ENCODE data around the gene LPAR1. TPM values are rescaled to one million over a fixed set of nuclear protein-coding genes. Genes with fewer than 3 reads are reported as not detected.

Gene LPAR1
- total and polyA plus RNA-seq, 9 of the 15 experiments (the other 6 are each of a cell fraction or from before 2014, with no cell fraction given) = 0.13 TPM; not detected in 8

DNA sequence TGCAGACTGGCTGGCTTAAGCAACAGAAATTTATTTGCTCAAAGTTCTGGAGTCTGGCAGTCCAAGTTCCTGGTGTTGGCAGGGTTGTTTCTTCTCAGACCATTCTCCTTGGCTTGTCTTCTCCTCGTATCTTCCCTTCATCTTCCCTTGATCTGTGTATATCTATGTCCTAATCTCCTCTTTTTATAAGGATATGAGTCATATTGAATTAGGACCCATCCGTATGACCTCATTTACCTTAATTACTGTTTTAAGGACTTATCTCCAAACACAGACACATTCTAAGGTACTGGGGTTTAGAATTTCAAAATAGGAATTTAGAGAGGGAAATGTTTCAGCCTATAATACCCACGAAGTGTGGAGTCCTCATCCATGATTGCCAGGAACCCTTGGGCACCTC is 13.1 kb upstream of the LPAR1 start:
- no peaks in the 10 kb centered on the region for H3K27me3 ChIP-seq (ENCODE audit: control insufficient read depth in 2 of 2, insufficient read depth in 2 of 2, low read length in 2 of 2)
- intact Hi-C loops (cut with micrococcal nuclease) = no loop called here
- H3K9me3 ChIP-seq (replicated peaks; ENCODE audit: control insufficient read depth, insufficient read depth, low read depth, low read length) = no peaks in the 10 kb centered on the region
- no peaks in the 10 kb centered on the region for H3K36me3 ChIP-seq (ENCODE audit: control insufficient read depth, insufficient read depth, low read length)
- no TSS peak for BruUV-seq (replicated peaks)
- H3K27ac ChIP-seq (ENCODE audit: extremely low read depth, low read depth, low read length) = no peak overlapping the region
- no peaks in the 10 kb centered on the region for H3K9me1 ChIP-seq (ENCODE audit: control insufficient read depth, insufficient read depth, low read length)
- H3K4me1 ChIP-seq (replicated peaks in 1 of 2; ENCODE audit: control insufficient read depth in 2 of 2, insufficient read depth in 2 of 2, low read length in 2 of 2) = no peaks in the 10 kb centered on the region
- H2AFZ ChIP-seq (ENCODE audit: low read depth, low read length) = no peak overlapping the region
- WGBS (ENCODE audit: insufficient coverage, low coverage, missing lambda C conversion rate) = 0% methylated on average over 3 of the region's 3 CpGs
- no peak overlapping the region for H3K4me2 ChIP-seq (ENCODE audit: insufficient read depth, low read length)
- FAIRE-seq = no peak
- POLR2A ChIA-PET = no interaction called here
- CTCF ChIA-PET (ENCODE audit: low intra/inter-chr PET ratio) = no interaction called here
- H3K79me2 ChIP-seq (ENCODE audit: control insufficient read depth, insufficient read depth, low read length) = no peaks in the 10 kb centered on the region
- no peaks in the 10 kb centered on the region for H4K20me1 ChIP-seq (replicated peaks; ENCODE audit: control insufficient read depth, insufficient read depth, low read length)
- no peak for DNase-seq (ENCODE audit: extremely low read depth in 1 of 4, low spot score in 3 of 4)
- H3K4me3 ChIP-seq = no peak overlapping the region
- ATAC-seq = no peak
- no peak overlapping the region for H3K9ac ChIP-seq (ENCODE audit: insufficient read depth in 1 of 2, low read depth in 2 of 2, low read length in 2 of 2)
- in situ Hi-C loops (cut with MboI) = no loop called here
- TF ChIP-seq ZC3H11A (IDR thresholded peaks at IDR 0.05; ENCODE audit: low read depth, low read length) = no peak
- TF ChIP-seq NFATC3 (IDR thresholded peaks at IDR 0.05) = no peak
- no peak for TF ChIP-seq ZNF121 (CRISPR knock-in tag; conservative IDR thresholded peaks at IDR 0.05)
- no peak for TF ChIP-seq RBFOX2 (IDR thresholded peaks at IDR 0.05; ENCODE audit: low read depth, low read length)
- TF ChIP-seq BCOR (IDR thresholded peaks at IDR 0.05) = no peak
- no peak for TF ChIP-seq ILK (tag; IDR thresholded peaks at IDR 0.05; ENCODE audit: borderline replicate concordance, low read depth)
- TF ChIP-seq HNRNPK (IDR thresholded peaks at IDR 0.05; ENCODE audit: low read depth, low read length, poor library complexity, severe bottlenecking) = no peak
- TF ChIP-seq, protein P1, sequence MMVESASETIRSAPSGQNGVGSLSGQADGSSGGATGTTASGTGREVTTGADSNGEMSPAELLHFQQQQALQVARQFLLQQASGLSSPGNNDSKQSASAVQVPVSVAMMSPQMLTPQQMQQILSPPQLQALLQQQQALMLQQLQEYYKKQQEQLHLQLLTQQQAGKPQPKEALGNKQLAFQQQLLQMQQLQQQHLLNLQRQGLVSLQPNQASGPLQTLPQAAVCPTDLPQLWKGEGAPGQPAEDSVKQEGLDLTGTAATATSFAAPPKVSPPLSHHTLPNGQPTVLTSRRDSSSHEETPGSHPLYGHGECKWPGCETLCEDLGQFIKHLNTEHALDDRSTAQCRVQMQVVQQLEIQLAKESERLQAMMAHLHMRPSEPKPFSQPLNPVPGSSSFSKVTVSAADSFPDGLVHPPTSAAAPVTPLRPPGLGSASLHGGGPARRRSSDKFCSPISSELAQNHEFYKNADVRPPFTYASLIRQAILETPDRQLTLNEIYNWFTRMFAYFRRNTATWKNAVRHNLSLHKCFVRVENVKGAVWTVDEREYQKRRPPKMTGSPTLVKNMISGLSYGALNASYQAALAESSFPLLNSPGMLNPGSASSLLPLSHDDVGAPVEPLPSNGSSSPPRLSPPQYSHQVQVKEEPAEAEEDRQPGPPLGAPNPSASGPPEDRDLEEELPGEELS (CRISPR knock-in tag; IDR thresholded peaks at IDR 0.05; ENCODE audit: borderline replicate concordance) = no peak
- TF ChIP-seq, protein P2, sequence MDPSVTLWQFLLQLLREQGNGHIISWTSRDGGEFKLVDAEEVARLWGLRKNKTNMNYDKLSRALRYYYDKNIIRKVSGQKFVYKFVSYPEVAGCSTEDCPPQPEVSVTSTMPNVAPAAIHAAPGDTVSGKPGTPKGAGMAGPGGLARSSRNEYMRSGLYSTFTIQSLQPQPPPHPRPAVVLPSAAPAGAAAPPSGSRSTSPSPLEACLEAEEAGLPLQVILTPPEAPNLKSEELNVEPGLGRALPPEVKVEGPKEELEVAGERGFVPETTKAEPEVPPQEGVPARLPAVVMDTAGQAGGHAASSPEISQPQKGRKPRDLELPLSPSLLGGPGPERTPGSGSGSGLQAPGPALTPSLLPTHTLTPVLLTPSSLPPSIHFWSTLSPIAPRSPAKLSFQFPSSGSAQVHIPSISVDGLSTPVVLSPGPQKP (CRISPR knock-in tag; IDR thresholded peaks at IDR 0.05) = no peak
- TF ChIP-seq, protein P3, sequence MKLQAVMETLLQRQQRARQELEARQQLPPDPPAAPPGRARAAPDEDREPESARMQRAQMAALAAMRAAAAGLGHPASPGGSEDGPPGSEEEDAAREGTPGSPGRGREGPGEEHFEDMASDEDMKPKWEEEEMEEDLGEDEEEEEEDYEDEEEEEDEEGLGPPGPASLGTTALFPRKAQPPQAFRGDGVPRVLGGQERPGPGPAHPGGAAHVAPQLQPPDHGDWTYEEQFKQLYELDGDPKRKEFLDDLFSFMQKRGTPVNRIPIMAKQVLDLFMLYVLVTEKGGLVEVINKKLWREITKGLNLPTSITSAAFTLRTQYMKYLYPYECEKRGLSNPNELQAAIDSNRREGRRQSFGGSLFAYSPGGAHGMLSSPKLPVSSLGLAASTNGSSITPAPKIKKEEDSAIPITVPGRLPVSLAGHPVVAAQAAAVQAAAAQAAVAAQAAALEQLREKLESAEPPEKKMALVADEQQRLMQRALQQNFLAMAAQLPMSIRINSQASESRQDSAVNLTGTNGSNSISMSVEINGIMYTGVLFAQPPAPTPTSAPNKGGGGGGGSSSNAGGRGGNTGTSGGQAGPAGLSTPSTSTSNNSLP (IDR thresholded peaks at IDR 0.05; ENCODE audit: borderline replicate concordance, low read depth, low read length) = no peak
- TF ChIP-seq SETDB1 (IDR thresholded peaks at IDR 0.05; ENCODE audit: low read length) = no peak
- TF ChIP-seq RB1 (IDR thresholded peaks at IDR 0.05; ENCODE audit: low read depth) = no peak
- no peak for TF ChIP-seq ZNF57 (CRISPR knock-in tag; IDR thresholded peaks at IDR 0.05)
- TF ChIP-seq, protein P4, sequence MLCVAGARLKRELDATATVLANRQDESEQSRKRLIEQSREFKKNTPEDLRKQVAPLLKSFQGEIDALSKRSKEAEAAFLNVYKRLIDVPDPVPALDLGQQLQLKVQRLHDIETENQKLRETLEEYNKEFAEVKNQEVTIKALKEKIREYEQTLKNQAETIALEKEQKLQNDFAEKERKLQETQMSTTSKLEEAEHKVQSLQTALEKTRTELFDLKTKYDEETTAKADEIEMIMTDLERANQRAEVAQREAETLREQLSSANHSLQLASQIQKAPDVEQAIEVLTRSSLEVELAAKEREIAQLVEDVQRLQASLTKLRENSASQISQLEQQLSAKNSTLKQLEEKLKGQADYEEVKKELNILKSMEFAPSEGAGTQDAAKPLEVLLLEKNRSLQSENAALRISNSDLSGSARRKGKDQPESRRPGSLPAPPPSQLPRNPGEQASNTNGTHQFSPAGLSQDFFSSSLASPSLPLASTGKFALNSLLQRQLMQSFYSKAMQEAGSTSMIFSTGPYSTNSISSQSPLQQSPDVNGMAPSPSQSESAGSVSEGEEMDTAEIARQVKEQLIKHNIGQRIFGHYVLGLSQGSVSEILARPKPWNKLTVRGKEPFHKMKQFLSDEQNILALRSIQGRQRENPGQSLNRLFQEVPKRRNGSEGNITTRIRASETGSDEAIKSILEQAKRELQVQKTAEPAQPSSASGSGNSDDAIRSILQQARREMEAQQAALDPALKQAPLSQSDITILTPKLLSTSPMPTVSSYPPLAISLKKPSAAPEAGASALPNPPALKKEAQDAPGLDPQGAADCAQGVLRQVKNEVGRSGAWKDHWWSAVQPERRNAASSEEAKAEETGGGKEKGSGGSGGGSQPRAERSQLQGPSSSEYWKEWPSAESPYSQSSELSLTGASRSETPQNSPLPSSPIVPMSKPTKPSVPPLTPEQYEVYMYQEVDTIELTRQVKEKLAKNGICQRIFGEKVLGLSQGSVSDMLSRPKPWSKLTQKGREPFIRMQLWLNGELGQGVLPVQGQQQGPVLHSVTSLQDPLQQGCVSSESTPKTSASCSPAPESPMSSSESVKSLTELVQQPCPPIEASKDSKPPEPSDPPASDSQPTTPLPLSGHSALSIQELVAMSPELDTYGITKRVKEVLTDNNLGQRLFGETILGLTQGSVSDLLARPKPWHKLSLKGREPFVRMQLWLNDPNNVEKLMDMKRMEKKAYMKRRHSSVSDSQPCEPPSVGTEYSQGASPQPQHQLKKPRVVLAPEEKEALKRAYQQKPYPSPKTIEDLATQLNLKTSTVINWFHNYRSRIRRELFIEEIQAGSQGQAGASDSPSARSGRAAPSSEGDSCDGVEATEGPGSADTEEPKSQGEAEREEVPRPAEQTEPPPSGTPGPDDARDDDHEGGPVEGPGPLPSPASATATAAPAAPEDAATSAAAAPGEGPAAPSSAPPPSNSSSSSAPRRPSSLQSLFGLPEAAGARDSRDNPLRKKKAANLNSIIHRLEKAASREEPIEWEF (CRISPR knock-in tag; IDR thresholded peaks at IDR 0.05) = no peak

All from K562 (cell line).